ENCODE measurements around the gene PRF1.

PRF1 gene

GRCh38 chr10:70573599-70574506 lies 28.7 kb downstream of the PRF1 start:
- no peak for DNase-seq

- no peak for DNase-seq
These were observed 30.7 kb downstream of the PRF1 start for GRCh38 chr10:70571636-70572439.

- DNase-seq: no peak
These were observed 31.3 kb downstream of the PRF1 start for GRCh38 chr10:70571236-70571635.

GRCh38 chr10:70568781-70569495 lies 33.6 kb downstream of the PRF1 start:
- no peak for DNase-seq

- DNase-seq: no peak
These were observed 34.4 kb downstream of the PRF1 start for GRCh38 chr10:70568113-70568512.

GRCh38 chr10:70567603-70568002 lies 34.9 kb downstream of the PRF1 start:
- no peak for DNase-seq

GRCh38 chr10:70566515-70567290 lies 35.8 kb downstream of the PRF1 start:
- no peak for DNase-seq

GRCh38 chr10:70565556-70566514 lies 36.7 kb downstream of the PRF1 start:
- no peak for DNase-seq

- DNase-seq: no peak
These were observed 37.6 kb downstream of the PRF1 start for GRCh38 chr10:70564901-70565351.

GRCh38 chr10:70564113-70564725 lies 38.3 kb downstream of the PRF1 start:
- DNase-seq: no peak

- DNase-seq: no peak
These were observed 39.3 kb downstream of the PRF1 start for GRCh38 chr10:70563230-70563629.

GRCh38 chr10:70562036-70562755 lies 40.3 kb downstream of the PRF1 start:
- DNase-seq: no peak

- no peak for DNase-seq
These were observed 41.0 kb downstream of the PRF1 start for GRCh38 chr10:70561558-70561957.

- DNase-seq: no peak
These were observed 41.5 kb downstream of the PRF1 start for GRCh38 chr10:70561070-70561469.

- DNase-seq: no peak
These were observed 42.0 kb downstream of the PRF1 start for GRCh38 chr10:70560511-70560941.

- DNase-seq: no peak
These were observed 42.7 kb downstream of the PRF1 start for GRCh38 chr10:70559861-70560260.

GRCh38 chr10:70558871-70559810 lies 43.4 kb downstream of the PRF1 start:
- DNase-seq: no peak

- no peak for DNase-seq
These were observed 44.2 kb downstream of the PRF1 start for GRCh38 chr10:70558295-70558694.

GRCh38 chr10:70557876-70558275 lies 44.7 kb downstream of the PRF1 start:
- no peak for DNase-seq
